HepG2 (cell line): Measurements from ENCODE around the gene KAZN. TPM values are rescaled to one million over a fixed set of nuclear protein-coding genes. Genes with fewer than 3 reads are reported as not detected.

Experiments
- AHDC1 ChIP-seq: sonication (generic); formaldehyde crosslinking; IDR thresholded peaks from 2 replicates; pipeline ENCODE4 v1.5.1; 2020; ENCODE audit warnings: mild to moderate bottlenecking, missing genetic modification reagents, borderline replicate concordance
- E2F5 ChIP-seq: sonication (generic); formaldehyde crosslinking; conservative IDR thresholded peaks from 2 replicates; pipeline ENCODE4 v1.4.0; 2020; ENCODE audit warnings: missing genetic modification reagents
- FOXK1 ChIP-seq: sonication (generic); formaldehyde crosslinking; IDR thresholded peaks from 2 replicates; pipeline ENCODE4 v1.4.0; 2020; ENCODE audit warnings: low read depth, missing genetic modification reagents, borderline replicate concordance
- GABPA ChIP-seq, 2 experiments: IDR thresholded peaks; 2 replicates each; pipeline ENCODE4 v1.6.1; 2011 to 2016; ENCODE audit warnings: low read depth in 2 of 2, low read length in 1 of 2, missing biosample characterization in 1 of 2, missing genetic modification characterization in 1 of 2
- GABPB1 ChIP-seq: IDR thresholded peaks from 2 replicates; pipeline ENCODE4 v1.6.1; 2016; ENCODE audit warnings: mild to moderate bottlenecking, missing genetic modification reagents, moderate library complexity, missing compliant biosample characterization
- HDAC2 ChIP-seq: sonication (generic); formaldehyde crosslinking; IDR thresholded peaks from 2 replicates; pipeline ENCODE4 v1.4.0; 2020; ENCODE audit warnings: missing genetic modification reagents
- HMG20A ChIP-seq: IDR thresholded peaks from 2 replicates; pipeline ENCODE4 v1.6.1; 2016; ENCODE audit warnings: borderline replicate concordance
- IRF2 ChIP-seq: IDR thresholded peaks from 2 replicates; pipeline ENCODE4 v1.6.1; 2018; ENCODE audit warnings: missing genetic modification reagents, missing compliant biosample characterization
- POLR2G ChIP-seq: fragments of 200-400 bp; formaldehyde crosslinking; IDR thresholded peaks from 2 replicates; pipeline ENCODE4 v1.6.1; 2018; ENCODE audit warnings: mild to moderate bottlenecking, low read depth, low read length, moderate library complexity
- SALL1 ChIP-seq: sonication (generic); formaldehyde crosslinking; IDR thresholded peaks from 2 replicates; pipeline ENCODE4 v1.8.0; 2022; ENCODE audit warnings: mild to moderate bottlenecking, missing genetic modification reagents
- ZBTB1 ChIP-seq: sonication (generic); formaldehyde crosslinking; IDR thresholded peaks from 2 replicates; pipeline ENCODE4 v1.4.0; 2020; ENCODE audit warnings: missing genetic modification reagents, borderline replicate concordance
- ZNF143 ChIP-seq: sonication (generic); formaldehyde crosslinking; IDR thresholded peaks from 2 replicates; pipeline ENCODE4 v1.4.0; 2020; ENCODE audit warnings: missing genetic modification reagents
- ZNF350 ChIP-seq: sonication (generic); formaldehyde crosslinking; IDR thresholded peaks from 2 replicates; pipeline ENCODE4 v1.4.0; 2020; ENCODE audit warnings: mild to moderate bottlenecking, low read depth, missing genetic modification reagents, borderline replicate concordance
- ZNF496 ChIP-seq: sonication (generic); formaldehyde crosslinking; IDR thresholded peaks from 2 replicates; pipeline ENCODE4 v1.8.1; 2023; ENCODE audit warnings: mild to moderate bottlenecking, moderate library complexity, missing genetic modification reagents; ENCODE audit not compliant: insufficient replicate concordance
- ZNF619 ChIP-seq: sonication (generic); formaldehyde crosslinking; IDR thresholded peaks from 2 replicates; pipeline ENCODE4 v1.4.0; 2020; ENCODE audit warnings: mild to moderate bottlenecking, missing genetic modification reagents
- ZNF710 ChIP-seq: sonication (generic); formaldehyde crosslinking; IDR thresholded peaks from 2 replicates; pipeline ENCODE4 v1.5.0; 2020; ENCODE audit warnings: mild to moderate bottlenecking, missing genetic modification reagents, borderline replicate concordance
- polyA plus RNA-seq, 8 experiments: library from polyadenylated mRNA; depleted of rRNA in 3 of 8; stranded (reverse) in 7 of 8; unstranded in 1 of 8; fragments of >200 nt; fragmentation: Illumina TruSeq in 4 of 8; extraction: Trizol in 4 of 8; gene quantifications; 2 replicates each; pipeline versions ENCODE4 v1.2.1 to v1.2.3, GENCODE V29; 2011 to 2016; ENCODE audit warnings: low read depth in 4 of 8, missing spikeins in 1 of 8, mixed read lengths in 1 of 8; ENCODE audit not compliant: insufficient read depth in 1 of 8
- total RNA-seq, 5 experiments: library from RNA; depleted of rRNA; stranded (reverse); fragments of >200 nt; fragmentation: Illumina TruSeq; extraction: Trizol; gene quantifications; 2 replicates each; pipeline ENCODE4 v1.2.3, GENCODE V29; 2016; ENCODE audit warnings: low read depth in 1 of 5

The KAZN gene
- total and polyA plus RNA-seq, 2 of the 13 experiments (the other 11 are each of a cell fraction or from before 2014, with no cell fraction given) = 10.4 to 13.5 TPM

GRCh38 chr1:14949836-14950713, 351.6 kb downstream of the KAZN start (continued):
- TF ChIP-seq AHDC1 (CRISPR knock-in tag) (peak; percentile 72; the same call in 1 of the 2 replicates), GABPA (IDR thresholded peaks at IDR 0.05; ENCODE audit: low read depth, low read length) (no peak), GABPA (CRISPR knock-in tag; IDR thresholded peaks at IDR 0.05; ENCODE audit: low read depth) (peak; percentile 82), IRF2 (CRISPR knock-in tag) (0 out of 2 replicates have a peak, but pooled peaks have one; percentile 31), ZBTB1 (CRISPR knock-in tag) (no peak), SALL1 (CRISPR knock-in tag) (peak; percentile 83), E2F5 (CRISPR knock-in tag) (no peak), ZNF350 (CRISPR knock-in tag) (peak; percentile 12; the same call in 1 of the 2 replicates), ZNF619 (0 out of 2 replicates have a peak, but pooled peaks have one; percentile 22), POLR2G (0 out of 2 replicates have a peak, but pooled peaks have one; percentile 46), FOXK1 (CRISPR knock-in tag) (peak; percentile 49; the same call in 1 of the 2 replicates), ZNF710 (CRISPR knock-in tag) (peak; percentile 26; the same call in 1 of the 2 replicates), ZNF496 (no peak), HDAC2 (CRISPR knock-in tag) (peak; percentile 67), ZNF143 (no peak), HMG20A (CRISPR knock-in tag) (0 out of 2 replicates have a peak, but pooled peaks have one; percentile 46), GABPB1 (CRISPR knock-in tag) (peak; percentile 79)
